ENCODE results near the gene FOXJ1.

- TF ChIP-seq, protein P1, sequence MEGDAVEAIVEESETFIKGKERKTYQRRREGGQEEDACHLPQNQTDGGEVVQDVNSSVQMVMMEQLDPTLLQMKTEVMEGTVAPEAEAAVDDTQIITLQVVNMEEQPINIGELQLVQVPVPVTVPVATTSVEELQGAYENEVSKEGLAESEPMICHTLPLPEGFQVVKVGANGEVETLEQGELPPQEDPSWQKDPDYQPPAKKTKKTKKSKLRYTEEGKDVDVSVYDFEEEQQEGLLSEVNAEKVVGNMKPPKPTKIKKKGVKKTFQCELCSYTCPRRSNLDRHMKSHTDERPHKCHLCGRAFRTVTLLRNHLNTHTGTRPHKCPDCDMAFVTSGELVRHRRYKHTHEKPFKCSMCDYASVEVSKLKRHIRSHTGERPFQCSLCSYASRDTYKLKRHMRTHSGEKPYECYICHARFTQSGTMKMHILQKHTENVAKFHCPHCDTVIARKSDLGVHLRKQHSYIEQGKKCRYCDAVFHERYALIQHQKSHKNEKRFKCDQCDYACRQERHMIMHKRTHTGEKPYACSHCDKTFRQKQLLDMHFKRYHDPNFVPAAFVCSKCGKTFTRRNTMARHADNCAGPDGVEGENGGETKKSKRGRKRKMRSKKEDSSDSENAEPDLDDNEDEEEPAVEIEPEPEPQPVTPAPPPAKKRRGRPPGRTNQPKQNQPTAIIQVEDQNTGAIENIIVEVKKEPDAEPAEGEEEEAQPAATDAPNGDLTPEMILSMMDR (IDR thresholded peaks at IDR 0.05), result no peak
- no peak for TF ChIP-seq EP300 (IDR thresholded peaks at IDR 0.05)
- TF ChIP-seq POLR2A (IDR thresholded peaks at IDR 0.05), result no peak
Measured at GRCh38 chr17:76152591-76152990, 11.5 kb upstream of the FOXJ1 start.
